VCaP (cell line): ENCODE data around the gene SH3GLB2.

Source experiments
- H3K27ac ChIP-seq: fragments of 450-650 bp; 2 replicates; pipeline ENCODE4 v1.5.1; 2017
- TF ChIP-seq, protein P1 (sequence below): fragments of 450-650 bp; conservative IDR thresholded peaks from 2 replicates; pipeline ENCODE4 v1.5.1; 2017; ENCODE audit warnings: mild to moderate bottlenecking, moderate library complexity

SH3GLB2 gene

GRCh38 chr9:129028192-129028966 lies at the start of gene SH3GLB2:
TSS of gene SH3GLB2 (minus strand) at chr9:129028331. CDS start at chr9:129028154, 177 bp downstream.
- peak within 1 kb of the TSS; percentile 97 for H3K27ac ChIP-seq
- TF ChIP-seq, protein P1, sequence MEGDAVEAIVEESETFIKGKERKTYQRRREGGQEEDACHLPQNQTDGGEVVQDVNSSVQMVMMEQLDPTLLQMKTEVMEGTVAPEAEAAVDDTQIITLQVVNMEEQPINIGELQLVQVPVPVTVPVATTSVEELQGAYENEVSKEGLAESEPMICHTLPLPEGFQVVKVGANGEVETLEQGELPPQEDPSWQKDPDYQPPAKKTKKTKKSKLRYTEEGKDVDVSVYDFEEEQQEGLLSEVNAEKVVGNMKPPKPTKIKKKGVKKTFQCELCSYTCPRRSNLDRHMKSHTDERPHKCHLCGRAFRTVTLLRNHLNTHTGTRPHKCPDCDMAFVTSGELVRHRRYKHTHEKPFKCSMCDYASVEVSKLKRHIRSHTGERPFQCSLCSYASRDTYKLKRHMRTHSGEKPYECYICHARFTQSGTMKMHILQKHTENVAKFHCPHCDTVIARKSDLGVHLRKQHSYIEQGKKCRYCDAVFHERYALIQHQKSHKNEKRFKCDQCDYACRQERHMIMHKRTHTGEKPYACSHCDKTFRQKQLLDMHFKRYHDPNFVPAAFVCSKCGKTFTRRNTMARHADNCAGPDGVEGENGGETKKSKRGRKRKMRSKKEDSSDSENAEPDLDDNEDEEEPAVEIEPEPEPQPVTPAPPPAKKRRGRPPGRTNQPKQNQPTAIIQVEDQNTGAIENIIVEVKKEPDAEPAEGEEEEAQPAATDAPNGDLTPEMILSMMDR, result peak; percentile 98

DNA sequence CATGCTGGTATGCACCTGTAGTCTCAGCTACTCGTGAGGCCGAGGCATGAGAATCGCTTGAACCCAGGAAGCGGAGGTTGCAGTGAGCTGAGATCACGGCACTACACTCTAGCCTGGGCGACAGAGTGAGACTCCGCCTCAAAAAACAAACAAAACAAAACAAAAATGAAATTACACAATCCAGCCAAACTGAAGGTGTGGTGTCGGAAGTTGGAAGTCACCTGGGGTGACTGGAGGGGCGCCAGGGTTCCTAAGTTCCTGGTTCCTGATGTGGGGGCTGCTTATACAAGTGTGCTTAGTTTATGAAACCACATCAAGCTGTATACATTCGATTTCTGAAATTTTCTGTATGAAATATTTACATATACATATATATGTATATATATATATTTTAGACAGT lies 49.1 kb upstream of the SH3GLB2 start:
- TF ChIP-seq, protein P1, result no peak
- H3K27ac ChIP-seq, result no peak overlapping the region

- TF ChIP-seq, protein P1, result no peak
- no peak overlapping the region for H3K27ac ChIP-seq
Observed at GRCh38 chr9:129076640-129077037, 48.5 kb upstream of the SH3GLB2 start.

DNA sequence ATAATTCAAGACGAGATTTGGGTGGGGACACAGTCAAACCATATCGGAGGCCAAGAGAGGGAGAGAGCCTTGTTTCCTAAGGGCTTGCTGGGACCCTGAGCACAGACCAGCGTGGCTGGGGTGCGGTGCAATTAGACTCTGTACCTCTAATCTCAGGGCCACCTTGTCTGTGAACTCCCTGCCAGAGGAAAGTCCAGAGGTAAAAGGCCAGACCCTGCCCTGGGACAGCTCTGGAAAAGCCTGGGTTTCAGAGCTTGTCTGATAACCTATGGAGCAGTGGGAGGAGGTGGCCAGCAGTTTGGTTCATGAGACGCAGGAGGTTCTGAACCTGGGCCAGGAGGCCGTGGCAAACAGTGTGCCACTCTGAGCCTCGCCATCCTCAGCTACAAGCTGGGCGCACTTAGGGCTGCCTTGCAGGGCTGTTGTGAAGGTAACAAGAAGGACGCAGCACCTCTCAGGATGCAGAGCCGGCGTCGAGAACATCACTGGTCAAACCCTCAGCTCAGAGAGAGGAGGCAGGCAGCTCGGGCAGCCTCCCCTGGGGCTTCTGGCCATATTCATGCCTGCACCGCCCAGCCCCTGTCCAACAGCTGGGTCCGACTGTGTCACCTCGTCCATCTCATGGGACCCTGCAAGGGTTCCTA lies 48.0 kb upstream of the SH3GLB2 start:
- H3K27ac ChIP-seq, result no peak overlapping the region
- TF ChIP-seq, protein P1, result no peak

DNA sequence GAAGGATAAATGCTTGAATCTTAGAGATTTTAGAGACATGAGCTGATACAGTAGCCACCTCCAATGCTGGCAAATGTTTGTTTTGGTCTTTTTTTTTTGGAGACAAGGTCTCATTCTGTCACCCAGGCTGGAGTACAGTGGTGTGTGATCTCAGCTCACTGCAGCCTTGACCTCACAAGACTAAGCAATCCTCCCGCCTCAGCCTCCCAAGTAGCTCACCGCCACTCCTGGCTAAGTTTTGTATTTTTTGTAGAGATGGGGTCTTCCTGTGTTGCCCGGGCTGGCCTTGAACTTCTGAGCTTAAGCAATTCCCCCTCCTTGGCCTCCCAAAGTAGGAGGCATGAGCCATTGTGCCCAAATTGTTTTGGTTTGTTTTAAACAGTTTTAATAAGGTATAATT lies 46.0 kb upstream of the SH3GLB2 start:
- TF ChIP-seq, protein P1, result no peak
- no peak overlapping the region for H3K27ac ChIP-seq

GRCh38 chr9:129073404-129073803 lies 45.3 kb upstream of the SH3GLB2 start:
- TF ChIP-seq, protein P1, result no peak
- no peak overlapping the region for H3K27ac ChIP-seq

DNA sequence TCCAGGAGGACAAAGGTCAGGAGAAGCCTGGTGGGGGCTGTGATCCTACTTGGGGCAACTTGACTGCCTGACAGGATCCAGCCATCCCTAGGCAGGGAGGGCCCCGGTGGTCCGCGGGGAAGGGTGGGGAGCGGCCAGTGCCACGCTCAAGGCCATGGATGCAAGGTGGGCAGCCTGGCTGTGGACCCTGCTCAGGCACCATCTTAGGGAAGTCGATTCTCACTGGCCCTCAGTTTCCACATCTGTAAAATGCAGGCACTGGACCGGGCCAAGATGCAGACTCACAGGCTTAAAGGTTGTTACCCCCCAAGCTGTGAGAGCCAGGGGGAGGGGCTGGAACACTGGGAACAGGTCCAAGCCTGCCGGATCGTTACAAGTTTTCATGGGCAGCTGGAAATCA lies 44.0 kb upstream of the SH3GLB2 start:
- TF ChIP-seq, protein P1, result no peak
- H3K27ac ChIP-seq, result no peak overlapping the region
